Myocyte (in vitro differentiated cells): ENCODE measurements around the gene SEMA3F. TPM values are rescaled to one million over a fixed set of nuclear protein-coding genes. Genes with fewer than 3 reads are reported as not detected.

Source experiments
- DNase-seq: peaks from one replicate; pipeline ENCODE4 v3.0.0-alpha.2; 2012; ENCODE audit warnings: low read depth
- total RNA-seq: library from RNA; depleted of rRNA; stranded (reverse); fragments of >200 nt; gene quantifications from 2 replicates; pipeline ENCODE4 v1.2.3, GENCODE V29; 2014

Gene SEMA3F
- total RNA-seq, 1 donor from 2014 or later: 0.51 TPM

DNA sequence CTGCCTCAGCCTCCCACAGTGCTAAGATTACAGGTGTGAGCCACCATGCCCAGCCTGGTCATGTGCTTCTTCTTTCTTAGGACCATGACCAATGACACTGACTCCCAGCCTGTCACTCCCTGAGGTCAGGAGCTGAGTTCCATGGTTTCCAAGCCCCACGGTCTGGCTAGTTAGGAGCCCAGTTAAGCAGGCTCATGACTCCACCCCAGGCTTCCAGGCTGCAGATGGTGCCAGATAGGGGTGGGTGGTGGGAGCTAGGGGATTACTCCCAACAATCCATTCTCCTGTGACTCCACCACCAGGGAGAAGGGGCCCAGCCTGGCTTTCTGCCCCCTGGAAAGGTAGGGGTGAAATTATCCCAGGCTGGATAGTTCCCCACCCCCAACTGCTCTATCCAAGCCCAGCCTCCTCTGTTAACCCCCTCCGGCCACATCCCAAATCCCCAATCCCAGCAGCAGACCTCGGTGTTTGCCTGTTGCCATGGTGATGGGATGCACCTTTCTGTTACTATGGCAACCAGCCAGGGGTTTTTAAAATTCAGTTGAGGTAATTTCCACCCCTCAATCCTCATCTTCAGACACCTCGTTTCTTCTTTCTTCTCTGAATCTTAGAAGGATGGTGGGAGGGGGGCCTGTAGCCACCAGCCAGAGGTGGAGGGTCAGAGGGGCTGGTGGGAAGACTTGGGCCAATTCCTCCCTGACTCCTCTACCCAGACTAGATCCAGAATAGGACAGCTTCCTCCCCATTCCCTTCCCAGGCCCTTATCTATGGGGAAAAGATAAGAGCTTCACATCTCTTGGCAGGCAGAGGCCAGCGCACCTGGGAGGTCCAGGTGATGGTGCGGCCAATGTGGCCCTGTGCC, 22.5 kb upstream of the SEMA3F start:
- no peak for DNase-seq

DNA sequence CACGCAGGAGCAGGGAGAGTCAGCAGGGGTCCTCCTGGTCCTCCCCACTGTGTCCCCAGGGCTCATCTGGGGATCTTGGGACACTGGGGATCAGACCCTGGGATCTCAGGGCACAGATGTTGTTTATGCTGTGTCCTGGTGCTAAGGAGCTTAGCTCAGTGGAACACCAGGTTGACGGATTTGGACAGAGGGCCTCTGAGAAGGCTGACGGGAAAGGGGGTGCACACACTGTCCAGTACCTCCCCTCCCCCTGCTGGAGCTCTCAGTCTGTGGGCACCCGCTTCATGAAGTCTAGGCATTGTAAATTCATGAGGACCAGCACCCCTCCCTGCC, 21.9 kb upstream of the SEMA3F start:
- DNase-seq: no peak

DNA sequence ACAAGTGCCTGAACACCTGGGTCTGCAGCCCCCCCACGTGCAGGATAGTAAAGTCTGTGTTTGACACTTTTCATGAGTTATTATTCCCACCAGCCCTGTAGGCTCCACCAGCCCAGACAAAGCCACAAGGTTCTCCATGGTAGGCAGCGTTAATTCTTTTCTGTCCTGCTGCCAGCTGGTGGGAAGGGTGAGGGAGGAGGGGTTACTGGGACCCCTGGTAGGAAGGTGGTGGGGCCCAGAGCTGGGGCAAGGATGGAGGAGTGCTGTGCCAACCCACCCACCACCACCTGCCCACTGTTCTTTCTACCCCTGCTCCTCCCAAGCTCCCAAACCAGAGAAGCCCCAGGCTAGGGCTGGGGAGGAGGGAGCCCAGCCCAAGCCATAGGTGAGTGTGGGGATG, 20.8 kb upstream of the SEMA3F start:
- no peak for DNase-seq

DNA sequence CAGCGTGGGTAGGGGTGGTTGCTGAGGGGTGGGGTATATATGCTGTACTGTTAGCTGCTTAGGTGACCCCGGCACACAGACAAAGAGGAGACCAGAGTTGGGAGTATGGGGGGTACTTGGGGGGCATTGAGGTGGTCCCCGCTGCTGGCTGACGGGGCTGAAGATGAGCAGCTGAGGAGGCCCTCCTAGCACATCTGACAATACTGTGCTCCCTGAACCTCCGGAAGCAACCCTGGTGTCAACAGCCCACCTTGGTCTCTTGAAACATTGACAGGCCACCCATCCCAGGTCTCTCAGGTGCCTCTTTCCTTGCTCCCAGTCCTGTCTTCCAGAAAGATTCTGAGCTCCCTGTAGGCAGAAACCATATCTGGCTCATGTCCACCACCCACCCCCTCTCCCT, 19.2 kb upstream of the SEMA3F start:
- DNase-seq: no peak

DNA sequence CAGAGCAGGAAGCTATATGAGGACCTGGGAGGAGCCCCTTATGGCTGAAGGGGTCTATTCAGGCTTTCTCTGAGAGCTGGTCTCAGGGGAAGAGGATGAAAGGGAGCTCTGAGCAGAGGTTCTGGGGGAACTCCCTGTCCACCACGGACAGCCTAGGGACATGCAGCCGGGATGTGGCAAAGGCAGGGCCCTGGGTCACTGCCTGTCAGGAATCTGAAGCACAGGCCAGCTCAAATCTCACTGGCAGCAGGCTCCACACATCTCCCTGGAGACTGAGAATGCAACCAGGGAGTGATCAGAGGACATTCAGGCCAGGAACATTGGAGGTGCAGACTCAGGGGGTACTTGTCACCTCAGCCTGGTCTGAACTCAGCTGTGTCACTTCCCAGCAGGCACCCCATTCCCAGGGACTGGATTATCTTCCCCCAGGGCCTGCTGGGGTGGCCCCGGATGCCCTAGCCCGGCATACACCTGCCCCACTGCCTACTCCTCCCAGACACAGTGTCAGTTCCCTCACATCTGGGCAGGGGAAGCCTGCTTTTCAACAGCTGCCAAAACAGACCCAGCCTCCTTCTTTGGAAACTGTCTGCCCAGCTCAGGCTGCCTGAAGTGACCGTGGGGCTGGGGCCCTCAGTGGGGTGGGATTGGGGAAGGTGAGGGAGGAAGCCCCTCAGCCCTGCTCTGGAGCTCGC, 18.3 kb upstream of the SEMA3F start:
- no peak for DNase-seq

DNA sequence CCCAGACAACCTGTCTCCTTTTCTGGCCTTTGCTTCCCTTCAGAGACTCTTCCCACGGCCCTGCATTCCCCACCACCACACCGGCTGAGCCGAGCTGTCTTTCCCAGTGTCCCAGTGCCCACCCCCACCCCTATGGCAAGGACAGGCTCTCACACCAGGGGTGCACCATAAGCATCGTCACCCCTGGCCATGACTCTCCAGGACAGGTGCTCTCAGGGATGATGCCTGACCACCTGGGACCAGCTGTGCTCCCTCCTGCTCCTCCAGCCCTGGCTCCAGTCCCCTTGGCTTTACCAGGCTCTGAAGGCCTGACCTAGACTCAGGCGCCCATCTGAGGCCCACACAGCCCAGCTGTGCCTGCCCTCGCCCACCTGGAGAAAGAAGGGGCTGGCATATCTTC, 17.6 kb upstream of the SEMA3F start:
- no peak for DNase-seq

DNA sequence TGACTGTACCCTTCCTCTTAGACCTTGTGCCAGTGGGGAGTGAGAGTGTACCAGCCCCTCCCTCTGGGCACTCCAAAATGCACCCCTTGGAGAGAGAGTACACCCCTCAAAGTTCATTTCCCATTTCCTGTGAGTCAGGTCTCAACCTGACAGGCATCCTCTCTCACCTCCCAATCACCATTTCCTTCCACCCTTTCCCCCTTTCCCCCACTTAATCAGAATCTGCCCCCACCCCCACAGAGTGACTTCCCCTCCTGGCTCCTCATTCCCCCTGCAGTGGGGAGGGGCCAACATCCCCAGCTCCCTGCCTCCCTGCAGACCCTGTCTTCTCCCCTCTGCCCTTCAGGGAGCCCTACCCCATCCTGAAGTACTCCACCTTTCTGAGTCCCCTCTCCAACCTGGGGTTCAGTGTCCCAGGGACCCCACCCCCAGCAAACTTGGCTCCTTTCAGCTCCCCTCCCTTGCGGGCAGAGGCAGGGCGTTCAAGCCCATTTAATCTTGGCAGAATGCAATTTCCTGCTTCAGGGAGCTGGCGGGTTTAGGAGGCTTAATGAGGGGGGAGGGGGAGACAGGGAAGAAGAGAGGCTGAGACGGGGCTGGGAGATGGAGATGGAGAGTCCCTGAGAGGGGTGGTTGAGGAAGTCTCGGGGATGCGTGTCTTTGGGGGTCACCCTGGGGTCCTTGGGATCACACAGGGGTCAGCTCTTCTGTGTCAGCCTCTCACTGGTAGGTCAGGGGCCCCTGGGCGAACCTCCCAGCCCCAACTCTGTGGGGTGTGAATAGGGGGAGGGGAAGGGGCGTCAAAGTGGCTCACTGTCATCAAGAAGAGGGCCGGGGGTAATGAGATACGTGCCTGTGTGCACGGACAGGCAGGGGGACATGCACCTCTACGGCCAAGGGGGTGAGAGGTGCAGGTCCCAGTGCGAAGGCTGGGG, 16.6 kb upstream of the SEMA3F start:
- no peak for DNase-seq

DNA sequence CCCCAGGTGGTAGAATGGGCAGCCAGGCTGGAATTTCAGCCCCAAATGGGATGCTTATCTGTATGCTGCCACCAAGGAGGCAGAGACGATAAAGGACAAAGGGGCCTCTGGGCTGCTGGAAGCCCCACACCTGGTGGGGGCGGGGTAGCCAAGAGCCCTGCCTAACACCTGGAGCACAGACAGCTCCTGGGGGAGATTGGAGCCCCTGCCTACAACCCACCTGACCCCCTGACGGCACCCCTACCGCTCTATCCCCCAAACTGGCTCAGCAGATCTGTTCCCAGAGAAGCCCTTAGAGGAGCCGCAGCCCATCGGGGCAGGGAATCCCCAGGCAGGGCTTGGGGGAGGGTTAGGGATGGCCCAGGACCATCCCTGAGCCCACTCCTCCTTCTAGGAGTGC, 15.8 kb upstream of the SEMA3F start:
- no peak for DNase-seq

DNA sequence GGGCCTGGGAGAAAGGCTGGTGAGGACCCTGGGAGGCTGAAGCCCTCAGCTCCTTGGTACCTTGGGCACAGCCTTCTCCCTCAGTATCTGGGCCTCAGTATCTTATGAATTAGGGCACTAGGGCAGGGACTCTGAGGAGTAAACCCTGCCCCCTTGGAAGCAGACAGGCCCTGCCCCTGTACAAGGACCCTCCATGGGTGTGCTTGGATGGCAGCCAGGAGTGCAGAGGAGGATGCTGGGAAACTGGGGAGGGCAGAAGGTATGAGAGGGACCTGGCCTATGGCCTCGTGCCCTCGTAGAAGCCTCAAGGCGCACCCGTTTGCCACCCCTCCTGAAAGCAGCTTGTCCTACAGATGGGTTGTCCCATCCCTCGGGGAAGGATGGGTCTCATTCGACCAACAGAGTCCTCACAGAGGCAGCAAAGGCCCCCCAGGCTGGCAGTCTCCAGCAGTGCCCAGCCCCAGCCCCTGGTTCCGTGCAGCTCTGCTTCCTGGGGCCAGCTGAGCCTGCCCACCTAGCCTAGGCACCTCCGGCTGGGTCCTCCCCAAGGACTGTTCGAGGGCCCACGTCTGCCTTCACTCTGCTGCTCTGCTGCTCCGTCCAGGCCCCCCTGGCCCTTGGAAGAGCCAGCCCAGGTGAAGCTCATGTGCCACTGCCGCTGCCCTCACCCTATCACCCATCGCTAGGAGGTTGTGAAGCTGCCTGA, 15.3 kb upstream of the SEMA3F start:
- no peak for DNase-seq

DNA sequence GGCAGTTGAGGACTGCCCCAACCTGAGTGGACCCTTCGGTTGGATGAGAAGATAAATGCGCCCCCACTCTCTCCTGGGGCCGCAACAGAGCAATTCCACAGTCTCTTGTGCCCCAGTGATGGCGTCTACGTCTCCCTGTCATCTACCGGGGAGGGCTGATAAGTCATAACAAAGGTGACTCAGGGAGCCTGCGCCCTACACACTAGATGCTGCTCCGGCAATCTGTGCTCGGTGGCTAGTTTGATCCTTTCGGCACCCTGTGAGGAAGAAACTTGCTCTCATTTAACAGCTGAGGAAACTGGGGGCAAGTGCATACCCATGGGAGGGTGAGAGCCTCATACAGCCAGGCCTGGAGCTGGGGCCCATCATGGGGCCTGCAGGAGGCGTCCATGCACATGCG, 14.1 kb upstream of the SEMA3F start:
- no peak for DNase-seq

DNA sequence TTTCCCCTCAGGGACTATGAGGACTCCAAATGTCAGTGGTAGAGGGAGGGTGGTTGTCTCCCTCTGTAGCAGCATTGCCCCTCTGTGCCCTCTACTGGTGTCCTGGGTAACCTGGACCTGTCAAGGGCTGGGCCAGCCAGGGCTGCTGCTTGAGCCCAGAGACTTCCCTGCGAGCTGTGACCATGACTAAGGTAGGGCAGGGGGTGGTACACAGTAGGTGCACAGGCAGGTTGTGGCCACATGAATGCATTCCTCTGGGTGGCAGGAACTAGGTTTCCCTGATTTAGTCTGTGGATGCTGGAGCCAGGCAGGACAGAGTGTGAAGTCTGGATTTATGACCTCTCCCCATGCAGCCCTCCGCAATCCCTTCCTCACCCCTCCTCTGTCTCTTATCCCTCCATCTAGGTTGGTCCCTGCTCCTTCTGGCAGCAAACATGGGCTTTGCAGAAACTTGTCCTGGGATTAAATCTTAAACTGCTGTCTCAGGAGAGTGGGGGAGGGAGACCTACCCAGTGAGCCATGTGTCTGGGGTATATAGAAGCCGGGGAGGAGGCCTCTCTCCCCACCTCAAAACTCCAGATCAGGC, 8.7 kb upstream of the SEMA3F start:
- no peak for DNase-seq

DNA sequence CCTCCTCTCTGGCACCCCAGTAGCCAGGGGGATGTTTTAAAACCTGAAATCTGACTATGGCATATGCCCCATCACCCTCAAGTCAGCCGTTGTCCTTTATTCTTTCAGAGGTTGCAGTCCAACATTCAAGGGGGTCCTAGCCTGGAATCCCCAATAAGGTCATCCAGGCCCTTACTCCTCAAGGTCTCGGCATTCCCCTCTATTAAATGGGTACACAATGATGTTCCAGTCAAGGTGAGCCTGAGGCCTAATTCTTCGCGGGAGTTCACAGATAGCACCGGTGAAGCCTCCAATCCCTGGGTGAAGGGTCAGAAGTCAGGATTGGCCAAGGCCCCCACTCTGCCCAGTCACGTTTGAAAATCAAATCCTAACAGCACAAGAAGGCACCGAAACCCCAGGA, 8.1 kb upstream of the SEMA3F start:
- DNase-seq: no peak

DNA sequence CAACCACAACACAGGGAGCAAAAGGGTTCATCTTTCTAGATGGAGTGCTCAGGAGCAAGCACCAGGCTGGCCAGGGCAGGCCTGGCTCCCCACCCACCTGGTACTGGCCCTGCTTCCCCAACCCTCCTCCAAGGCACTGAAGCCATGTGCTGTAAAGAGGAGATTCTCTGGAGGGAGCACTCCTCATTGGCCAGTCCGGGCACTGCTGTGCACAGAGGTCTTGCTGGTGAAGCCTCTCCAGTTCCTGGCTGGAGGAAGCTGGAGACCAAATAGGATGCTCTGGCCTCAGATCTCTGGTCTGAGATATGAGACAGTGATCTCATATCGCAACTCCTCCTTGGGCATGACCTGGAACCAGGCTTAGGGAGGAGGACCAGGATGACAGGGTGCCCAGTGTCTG, 7.7 kb upstream of the SEMA3F start:
- no peak for DNase-seq

DNA sequence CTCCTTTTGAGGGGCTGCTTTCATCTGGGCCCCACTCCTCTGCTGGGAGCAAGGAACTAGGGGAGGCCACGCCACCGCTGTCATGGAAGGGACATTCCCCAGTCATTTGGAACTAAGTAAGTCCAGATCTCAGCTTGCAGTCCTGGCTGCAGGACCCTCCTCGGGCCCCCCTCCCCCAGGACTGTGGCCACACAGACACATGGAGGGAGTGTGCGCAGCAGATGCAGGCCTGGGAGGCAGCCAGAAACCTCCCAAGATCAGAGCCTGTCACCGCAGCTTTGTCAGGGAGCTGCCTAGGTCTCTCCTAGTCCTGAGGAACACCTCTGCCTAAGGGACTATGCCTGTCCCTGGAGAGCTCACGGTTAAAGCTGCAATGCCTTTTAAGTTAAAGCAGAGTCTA, 7.3 kb upstream of the SEMA3F start:
- DNase-seq: peak; percentile 33

DNA sequence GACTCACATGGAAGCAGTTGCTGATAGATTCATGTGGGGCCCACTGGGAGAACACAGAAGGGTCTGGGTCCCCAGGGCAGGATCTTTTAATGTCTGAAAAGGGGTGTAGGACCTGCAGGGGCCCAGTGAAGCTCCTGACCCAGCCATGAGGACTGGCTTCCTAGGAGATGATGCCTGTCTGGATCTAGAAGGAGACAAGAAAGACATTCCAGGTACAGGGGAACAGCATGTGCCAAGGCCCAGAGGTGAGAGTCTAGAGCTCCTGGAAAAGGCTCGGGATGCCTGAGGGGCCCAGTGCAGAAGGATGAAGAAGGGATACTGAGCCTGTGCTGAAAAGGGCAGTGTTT, 4.7 kb upstream of the SEMA3F start:
- DNase-seq: no peak

DNA sequence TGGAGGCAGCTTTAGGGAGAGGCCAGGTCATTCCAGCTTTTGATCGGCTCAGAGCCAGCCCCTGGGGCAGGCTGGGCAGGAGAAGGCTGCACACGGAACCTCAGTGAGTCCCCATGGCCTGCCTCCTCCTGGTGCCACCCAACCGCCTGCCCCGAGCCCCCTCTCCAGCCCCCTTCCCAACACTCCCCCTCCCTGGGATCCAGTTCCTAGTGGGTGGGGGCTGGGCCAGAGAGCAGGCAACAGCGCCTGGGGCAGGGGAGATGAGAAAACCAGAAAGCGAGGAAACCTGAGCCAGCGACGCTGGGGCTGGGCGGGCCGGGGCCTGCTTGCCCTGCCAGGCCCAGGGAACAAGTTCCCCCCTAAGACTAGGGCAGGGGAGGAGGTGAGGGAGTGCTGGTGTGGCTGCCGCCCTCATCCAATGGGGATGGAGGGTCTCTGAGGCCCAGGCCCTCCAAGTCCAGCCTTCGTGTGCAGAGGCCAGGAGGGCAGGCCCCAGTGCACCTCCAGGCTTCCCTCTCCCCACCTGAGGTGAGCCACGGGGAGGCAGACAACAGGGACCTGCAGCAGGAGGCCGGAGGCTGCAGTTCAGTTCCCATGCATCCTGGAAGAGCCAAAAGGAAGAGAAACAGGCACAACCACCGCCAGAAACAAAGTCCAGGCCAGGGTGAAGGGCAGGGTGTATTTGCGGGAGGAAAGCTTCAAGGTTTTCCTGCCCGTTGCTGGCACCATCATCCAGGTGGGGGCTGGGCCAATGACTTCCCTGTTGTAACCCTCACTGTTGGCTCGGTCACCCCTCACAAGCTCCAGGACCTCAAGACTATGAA, 4.0 kb upstream of the SEMA3F start:
- no peak for DNase-seq

DNA sequence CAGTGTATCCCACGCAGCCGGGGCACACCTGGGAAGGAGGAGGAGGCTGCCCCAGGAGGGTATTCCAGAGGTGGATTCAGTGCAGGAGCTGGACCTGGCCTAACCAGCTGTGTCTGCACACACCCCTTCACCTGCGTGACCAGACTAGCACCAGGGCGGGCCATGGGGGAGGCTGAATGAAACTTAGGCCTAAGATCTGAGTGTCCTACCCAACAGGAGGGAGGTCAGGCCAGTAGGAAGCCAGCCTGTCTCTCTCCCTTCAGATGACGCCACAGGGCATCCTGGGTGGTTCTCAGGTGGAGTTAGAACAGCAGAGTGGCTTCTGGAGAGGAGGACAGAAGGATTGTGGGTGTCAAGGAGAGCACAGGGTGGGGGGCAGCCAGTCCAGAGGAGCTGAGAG, 3.4 kb upstream of the SEMA3F start:
- DNase-seq: no peak

DNA sequence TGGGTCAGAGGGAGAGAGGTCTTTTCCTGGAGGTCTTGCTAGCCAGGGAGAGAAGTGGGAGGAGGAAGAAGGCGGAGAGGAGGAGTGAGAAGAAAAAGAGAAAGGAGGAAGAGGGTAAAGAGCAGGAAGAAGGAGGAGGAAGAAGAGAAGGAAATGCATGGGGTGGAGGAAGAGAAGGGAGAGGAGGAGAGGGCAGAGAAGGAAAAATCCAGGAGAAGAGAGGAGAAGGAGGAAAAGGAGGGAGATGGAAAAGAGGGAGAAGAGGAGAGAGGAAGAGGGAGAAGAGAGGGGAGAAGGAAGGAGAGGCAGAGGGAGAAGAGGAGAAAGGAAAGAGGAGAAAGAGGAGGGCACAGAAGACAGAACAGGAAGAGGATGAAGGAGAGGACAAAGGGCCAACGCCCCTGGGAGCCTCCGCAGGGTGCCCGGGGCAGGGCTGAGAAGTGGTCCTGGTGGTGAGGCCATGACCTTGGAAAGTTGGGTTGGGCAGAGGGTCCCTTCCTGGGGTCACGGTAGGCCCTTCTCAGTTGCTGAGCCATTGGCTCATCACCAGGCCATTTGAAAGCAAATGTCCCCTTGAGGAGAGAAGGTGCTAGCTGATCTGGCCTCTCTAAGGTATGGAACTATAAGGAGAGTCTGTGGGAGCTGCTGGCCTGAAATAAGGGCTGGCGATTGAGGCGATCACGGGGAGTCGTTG, 1.2 kb upstream of the SEMA3F start:
- no peak for DNase-seq

DNA sequence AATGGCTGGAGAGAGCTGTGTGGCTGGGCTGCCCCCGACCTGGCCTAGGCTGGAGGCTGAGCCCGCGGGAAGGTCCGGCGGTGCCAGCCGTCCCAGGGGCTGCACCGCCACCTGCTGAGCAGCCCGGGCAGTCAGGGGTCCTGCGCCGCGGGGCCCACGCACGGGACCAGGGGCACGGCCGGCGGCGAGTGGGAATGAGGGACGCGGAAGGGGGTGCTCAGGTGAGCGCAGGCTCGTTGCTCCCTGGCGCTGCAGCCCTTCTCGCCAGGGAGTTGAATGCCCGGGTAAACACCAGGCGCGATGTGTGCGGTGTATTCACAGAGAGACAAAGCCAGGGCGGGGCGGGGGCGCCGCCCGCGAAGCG, 666 bp upstream of the SEMA3F start:
- no peak for DNase-seq

DNA sequence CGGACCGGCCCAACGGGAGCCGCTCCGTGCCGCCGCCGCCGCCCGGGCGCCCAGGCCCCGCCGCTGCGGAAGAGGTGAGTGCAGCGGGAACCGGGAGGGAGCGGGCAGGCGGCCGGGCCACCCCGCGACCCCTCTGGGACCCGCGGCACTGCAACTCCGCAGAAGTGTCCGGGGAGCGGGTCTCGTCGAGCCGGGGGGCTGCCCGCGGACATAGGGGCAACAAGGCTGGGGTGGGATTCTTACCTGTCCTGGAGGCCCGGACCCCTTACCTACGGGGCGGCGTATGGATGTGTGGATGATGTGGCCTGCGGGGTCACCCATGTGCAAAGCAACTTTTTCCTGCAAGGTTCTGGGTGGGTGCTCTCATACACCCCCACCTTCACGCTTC, 361 bp downstream of the SEMA3F start:
- no peak for DNase-seq
